Sigmoid colon (tissue), 7 donors: ENCODE data around the gene CHRNB4. TPM values are rescaled to one million over a fixed set of nuclear protein-coding genes. Genes with fewer than 3 reads are reported as not detected.

Experiments used
- DNase-seq: peaks from one replicate; pipeline ENCODE4 v3.0.0-alpha.2; 2019
- H3K27ac ChIP-seq, 4 donors: fragments of 200-600 bp; sonication (generic); one replicate each; pipeline ENCODE4 v1.5.1; 2016 to 2019; ENCODE audit warnings: mild to moderate bottlenecking in 1 of 4
- H3K27me3 ChIP-seq, 3 donors: fragments of 200-600 bp; sonication (generic); one replicate each; pipeline ENCODE4 v1.5.1; 2019; ENCODE audit warnings: mild to moderate bottlenecking in 1 of 3
- H3K36me3 ChIP-seq, 4 donors: fragments of 200-600 bp; sonication (generic); one replicate each; pipeline ENCODE4 v1.5.1; 2016 to 2019
- H3K4me1 ChIP-seq, 4 donors: fragments of 200-600 bp; sonication (generic); one replicate each; pipeline ENCODE4 v1.5.1; 2017 to 2019
- H3K4me3 ChIP-seq, 4 donors: fragments of 200-600 bp; sonication (generic); one replicate each; pipeline ENCODE4 v1.5.1; 2017 to 2019; ENCODE audit warnings: mild to moderate bottlenecking in 2 of 4, moderate library complexity in 1 of 4
- H3K9me3 ChIP-seq, 4 donors: fragments of 200-600 bp in 3 of 4; sonication (generic) in 3 of 4; one replicate each; pipeline versions ENCODE4 v1.5.1 to v1.6.1; 2013 to 2019
- CTCF ChIP-seq, 4 experiments: fragments of 450-650 bp in 3 of 4; fragments of 200-600 bp in 1 of 4; IDR thresholded peaks; one replicate each; pipeline ENCODE4 v1.5.1; 2016 to 2019; ENCODE audit warnings: antibody characterized with exemption in 4 of 4, mild to moderate bottlenecking in 3 of 4, moderate library complexity in 2 of 4
- EP300 ChIP-seq, 4 donors: sonication (generic); formaldehyde crosslinking; IDR thresholded peaks; one replicate each; pipeline ENCODE4 v1.6.1; 2017; ENCODE audit warnings: antibody characterized with exemption in 4 of 4
- POLR2A ChIP-seq, 2 donors: fragments of 450-650 bp; IDR thresholded peaks; one replicate each; pipeline ENCODE4 v1.6.1; 2016; ENCODE audit warnings: antibody characterized with exemption in 2 of 2, mild to moderate bottlenecking in 2 of 2, moderate library complexity in 2 of 2
- POLR2AphosphoS5 ChIP-seq, 4 donors: sonication (generic); formaldehyde crosslinking; IDR thresholded peaks; one replicate each; pipeline ENCODE4 v1.6.1; 2017; ENCODE audit warnings: antibody characterized with exemption in 4 of 4
- WGBS, 2 donors: extraction: QIAGEN DNeasy Blood & Tissue Kit; methylation state at CpG; one replicate each; pipeline ENCODE4 v1.1.7; 2013; 5-methylcytosine and 5-hydroxymethylcytosine counted together
- intact Hi-C: fragments of 100-400 bp; cut with DNase I; formaldehyde crosslinking; loops from one replicate; pipeline ENCODE4 v1.15.1; 2023
- polyA plus RNA-seq, 3 donors: library from polyadenylated mRNA; stranded (reverse); fragments of 200-250 nt; gene quantifications; one replicate each; pipeline ENCODE4 v1.2.3, GENCODE V29; 2013
- total RNA-seq, 4 donors: library from RNA; depleted of rRNA; stranded (reverse); fragments of >200 nt; gene quantifications; one replicate each; pipeline ENCODE4 v1.1.0, GENCODE V29; 2016
- donor health status: healthy with polysubstance abuse.
- donor health status: Bipolar disorder and iron deficiency.
- donor health status: healthy.

CHRNB4 gene
- total and polyA plus RNA-seq, 7 donors = 0.33 to 2.5 (median 1.4) TPM; not detected in 2

- DNase-seq = peak; percentile 96
- Histone ChIP-seq H3K4me1 (peaks cover 0 to 33% (median 27%) of the 10 kb centered on the region in 4 donors), H3K4me3 (no peak overlapping the region), H3K27me3 (peaks cover 0 to 32% (median 12%) of the 10 kb centered on the region in 3 donors), H3K36me3 (no peaks in the 10 kb centered on the region), H3K27ac (peak overlapping the region in 3 of 4 donors; percentile 37 to 81 (median 65)), H3K9me3 (no peaks in the 10 kb centered on the region)
- TF ChIP-seq POLR2AphosphoS5 (IDR thresholded peaks at IDR 0.05) = peak; percentile 92 to 95 (median 94)
- TF ChIP-seq POLR2A (IDR thresholded peaks at IDR 0.05) = no peak
- TF ChIP-seq CTCF (IDR thresholded peaks at IDR 0.05) = peak; percentile 77 to 88 (median 82)
- TF ChIP-seq EP300 (IDR thresholded peaks at IDR 0.05) = peak in 2 of 4 donors; percentile 63 to 74
- WGBS, 2 donors = 21% methylated on average over 8 of the region's 8 CpGs
- intact Hi-C loops = loop anchor here (1.0 to 5.0 kb wide), 3 partner anchors 91 to 194 kb away; partner anchors contain the start of gene ADAMTS7
Measured at GRCh38 chr15:78618490-78618934, 22.5 kb downstream of the CHRNB4 start.

GRCh38 chr15:78618064-78618463, 22.9 kb downstream of the CHRNB4 start:
- intact Hi-C loops = loop anchor here (1.0 to 5.0 kb wide), 3 partner anchors 91 to 194 kb away; partner anchors contain the start of gene ADAMTS7
- Histone ChIP-seq H3K4me1 (peaks cover 0 to 33% (median 27%) of the 10 kb centered on the region in 4 donors), H3K27me3 (peaks cover 0 to 32% (median 12%) of the 10 kb centered on the region in 3 donors), H3K36me3 (no peaks in the 10 kb centered on the region), H3K27ac (peak overlapping the region in 1 of 4 donors; percentile 81), H3K9me3 (no peaks in the 10 kb centered on the region), H3K4me3 (no peak overlapping the region)
- no peak for DNase-seq
- WGBS, 2 donors = 90% methylated on average over 8 of the region's 8 CpGs
- no peak for TF ChIP-seq CTCF (IDR thresholded peaks at IDR 0.05)
- TF ChIP-seq POLR2A (IDR thresholded peaks at IDR 0.05) = no peak
- TF ChIP-seq EP300 (IDR thresholded peaks at IDR 0.05) = no peak

GRCh38 chr15:78617516-78617915, 23.5 kb downstream of the CHRNB4 start:
- Histone ChIP-seq H3K4me1 (peaks cover 0 to 33% (median 27%) of the 10 kb centered on the region in 4 donors), H3K27me3 (peaks cover 0 to 32% (median 12%) of the 10 kb centered on the region in 3 donors), H3K27ac (no peak overlapping the region), H3K4me3 (no peak overlapping the region), H3K9me3 (no peaks in the 10 kb centered on the region), H3K36me3 (no peaks in the 10 kb centered on the region)
- TF ChIP-seq POLR2A (IDR thresholded peaks at IDR 0.05) = no peak
- TF ChIP-seq CTCF (IDR thresholded peaks at IDR 0.05) = no peak
- TF ChIP-seq POLR2AphosphoS5 (IDR thresholded peaks at IDR 0.05) = no peak
- no peak for TF ChIP-seq EP300 (IDR thresholded peaks at IDR 0.05)
- intact Hi-C loops = loop anchor here (5.0 kb wide), 1 partner anchor 195 kb away; the partner anchor contains the start of gene ADAMTS7
- DNase-seq = no peak
- WGBS, 2 donors = 82 to 86% methylated on average over 5 of the region's 5 CpGs

GRCh38 chr15:78617076-78617475, 23.9 kb downstream of the CHRNB4 start:
- no peak overlapping the region for H3K27ac ChIP-seq
- peaks cover 0 to 32% (median 12%) of the 10 kb centered on the region in 3 donors for H3K27me3 ChIP-seq
- no peak for DNase-seq
- H3K4me1 ChIP-seq = peaks cover 0 to 33% (median 27%) of the 10 kb centered on the region in 4 donors
- no peaks in the 10 kb centered on the region for H3K36me3 ChIP-seq
- no peak for TF ChIP-seq EP300 (IDR thresholded peaks at IDR 0.05)
- TF ChIP-seq POLR2A (IDR thresholded peaks at IDR 0.05) = no peak
- no peak for TF ChIP-seq POLR2AphosphoS5 (IDR thresholded peaks at IDR 0.05)
- TF ChIP-seq CTCF (IDR thresholded peaks at IDR 0.05) = no peak
- intact Hi-C loops = loop anchor here (5.0 kb wide), 1 partner anchor 195 kb away; the partner anchor contains the start of gene ADAMTS7
- H3K4me3 ChIP-seq = no peak overlapping the region
- H3K9me3 ChIP-seq = no peaks in the 10 kb centered on the region
- WGBS, 2 donors = 66 to 84% methylated on average over 7 of the region's 7 CpGs
